Skin of body (tissue), 2 donors: Measurements from ENCODE around the gene UBL3. TPM values are rescaled to one million over a fixed set of nuclear protein-coding genes. Genes with fewer than 3 reads are reported as not detected.

Experiments
- DNase-seq: peaks from one replicate; lab custom pipeline; 2025; lab: John Stamatoyannopoulos, UW
- total RNA-seq: library from RNA; depleted of rRNA; stranded (reverse); fragments of >200 nt; gene quantifications from one replicate; pipeline ENCODE4 v1.2.3, GENCODE V29; 2014

UBL3 gene
- total RNA-seq, 1 donor from 2014 or later = 28.7 TPM

GRCh38 chr13:29810145-29810742, 40.2 kb downstream of the UBL3 start:
- DNase-seq = no peak

DNA sequence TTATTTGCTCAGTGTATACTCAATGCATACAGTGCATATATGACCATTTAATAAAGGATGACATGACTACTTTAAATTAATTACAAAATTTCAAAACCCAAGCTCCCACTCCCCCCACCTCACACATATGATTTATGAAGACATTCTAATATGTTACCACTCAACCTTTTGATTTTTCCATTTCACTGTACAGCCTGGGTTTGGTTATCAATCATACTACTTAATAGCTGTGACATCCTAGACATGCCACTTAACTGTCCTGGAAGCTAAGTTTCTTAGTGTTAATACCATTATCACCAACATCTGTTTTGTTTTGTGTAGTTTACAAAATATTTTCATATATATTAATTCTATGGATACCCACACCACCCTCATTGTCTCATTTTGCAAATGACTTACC, 42.2 kb downstream of the UBL3 start:
- no peak for DNase-seq

GRCh38 chr13:29805994-29806979, 44.1 kb downstream of the UBL3 start:
- DNase-seq = no peak

GRCh38 chr13:29803221-29803620, 47.2 kb downstream of the UBL3 start:
- DNase-seq = no peak

DNA sequence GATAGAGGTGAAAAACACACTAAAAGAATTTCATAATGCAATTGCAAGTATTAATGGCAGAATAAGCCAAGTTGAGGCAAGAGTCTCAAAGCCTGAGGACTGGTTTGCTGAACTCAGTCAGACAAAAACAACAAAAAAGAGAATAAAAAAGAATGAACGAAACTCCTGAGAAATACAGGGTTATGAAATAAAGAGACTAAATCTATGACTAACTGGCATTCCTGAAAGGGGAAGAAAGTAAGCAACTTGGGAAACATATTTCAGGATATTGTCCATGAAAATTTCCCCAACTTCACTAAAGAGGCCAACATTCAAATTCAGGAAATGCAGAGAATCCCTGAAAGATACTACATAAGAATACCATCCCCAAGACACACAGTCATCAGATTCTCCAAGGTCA, 47.8 kb downstream of the UBL3 start:
- no peak for DNase-seq

- DNase-seq = no peak
Measured at GRCh38 chr13:29801737-29802305, 48.6 kb downstream of the UBL3 start.

DNA sequence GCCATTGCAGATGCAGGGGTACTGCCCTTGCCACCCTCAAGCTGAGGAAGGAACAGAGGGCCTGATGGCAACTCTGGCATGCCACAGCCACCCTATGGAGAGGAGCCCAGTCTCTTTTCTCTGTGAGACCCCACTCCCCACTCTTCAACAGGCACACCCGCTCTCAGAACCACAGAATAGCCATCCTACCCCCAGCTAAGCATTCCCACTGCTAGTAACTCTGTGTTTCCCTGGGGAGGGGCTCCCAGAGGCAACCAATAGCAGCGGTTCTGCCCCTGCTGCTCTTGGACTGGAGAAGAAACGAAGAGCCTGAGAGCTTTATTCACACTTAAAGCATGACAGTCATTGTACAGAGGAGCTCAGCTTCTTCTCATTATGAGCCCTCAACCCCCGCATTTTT, 49.3 kb downstream of the UBL3 start:
- DNase-seq = no peak

- no peak for DNase-seq
Measured at GRCh38 chr13:29800687-29801086, 49.7 kb downstream of the UBL3 start.

DNA sequence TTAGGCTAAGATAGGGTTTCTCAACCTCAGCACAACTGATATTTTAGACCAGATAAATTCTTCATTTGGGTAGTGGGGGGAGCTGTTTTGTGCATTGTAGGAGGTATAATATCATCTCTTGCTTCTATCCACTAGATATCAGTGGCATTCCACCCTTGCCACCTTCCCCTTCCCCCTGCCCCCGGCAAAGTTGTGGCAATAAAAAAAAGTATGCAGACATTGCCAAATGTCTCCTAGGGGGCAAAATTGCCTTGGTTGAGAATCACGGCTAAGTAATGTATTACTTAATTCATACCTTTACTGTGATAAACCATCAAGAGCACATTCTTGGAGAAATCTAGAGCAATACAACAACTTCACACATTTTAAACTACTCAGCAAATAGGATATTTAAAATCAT, 51.4 kb downstream of the UBL3 start:
- DNase-seq = no peak

- DNase-seq = no peak
Measured at GRCh38 chr13:29791997-29792780, 58.2 kb downstream of the UBL3 start.

GRCh38 chr13:29791508-29791907, 58.9 kb downstream of the UBL3 start:
- no peak for DNase-seq

DNA sequence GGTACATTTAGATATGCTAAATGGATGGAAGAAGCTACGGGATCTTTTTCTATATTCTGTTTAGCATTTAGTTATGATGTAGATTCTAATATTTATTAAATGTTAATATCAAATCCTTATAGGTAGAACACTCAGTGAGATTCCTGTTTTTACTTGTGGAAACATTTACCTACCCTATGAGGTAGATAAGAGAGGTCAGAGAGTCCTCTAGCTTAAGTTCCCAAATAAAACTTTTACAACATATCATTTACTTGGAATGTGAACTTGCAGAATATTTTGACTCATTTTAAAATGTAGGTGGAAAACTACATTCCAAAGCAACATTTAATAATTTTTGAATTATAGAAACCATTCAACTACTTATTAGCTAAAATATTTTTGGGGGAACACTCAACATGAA, 63.7 kb downstream of the UBL3 start:
- no peak for DNase-seq

GRCh38 chr13:29785978-29786377, 64.4 kb downstream of the UBL3 start:
- DNase-seq = no peak

- DNase-seq = no peak
Measured at GRCh38 chr13:29782798-29783197, 67.6 kb downstream of the UBL3 start.

GRCh38 chr13:29774830-29775229, 75.6 kb downstream of the UBL3 start:
- DNase-seq = no peak

GRCh38 chr13:29771247-29771646, 79.2 kb downstream of the UBL3 start:
- no peak for DNase-seq

- DNase-seq = no peak
Measured at GRCh38 chr13:29767006-29767405, 83.4 kb downstream of the UBL3 start.

- no peak for DNase-seq
Measured at GRCh38 chr13:29763436-29764180, 86.8 kb downstream of the UBL3 start.

- DNase-seq = no peak
Measured at GRCh38 chr13:29761815-29762214, 88.6 kb downstream of the UBL3 start.

DNA sequence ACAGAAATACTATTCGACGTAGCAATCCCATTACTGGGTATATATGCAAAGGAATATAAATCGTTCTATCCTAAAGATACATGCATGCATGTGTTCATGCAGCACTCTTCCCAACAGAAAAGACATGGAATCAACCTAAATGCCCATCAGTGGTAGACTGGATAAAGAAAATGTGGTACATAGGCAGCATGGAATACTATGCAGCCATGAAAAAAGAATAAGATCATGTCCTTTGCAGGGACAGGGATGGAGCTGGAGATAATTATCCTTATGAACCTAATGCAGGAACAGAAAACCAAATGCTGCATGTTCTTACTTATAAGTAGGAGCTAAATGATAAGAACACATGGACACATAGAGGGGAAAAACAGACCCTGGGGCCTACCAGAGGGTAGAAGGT, 89.3 kb downstream of the UBL3 start:
- DNase-seq = no peak

- no peak for DNase-seq
Measured at GRCh38 chr13:29760544-29760943, 89.9 kb downstream of the UBL3 start.
